IMR-90 (cell line): ENCODE data around the gene DMRT2. TPM values are rescaled to one million over a fixed set of nuclear protein-coding genes. Genes with fewer than 3 reads are reported as not detected.

Experiments
- ATAC-seq: fragments of 200-7000 bp; cut with Tn5 transposase; 2 replicates; pipeline ENCODE4 v1.9.1; 2020; ENCODE audit warnings: low read depth, mild to moderate bottlenecking, moderate library complexity
- BruUV-seq: library from RNA; stranded (reverse); fragments of 400-500 nt; replicated peaks from 2 replicates; lab custom pipeline; 2021; lab: Mats Ljungman, UMichigan
- CTCF ChIA-PET: fragments of 300-600 bp; formaldehyde crosslinking; extraction: SDS; loops from one replicate; lab custom pipeline; 2021; ENCODE audit warnings: antibody characterized with exemption; lab: Yijun Ruan, JAX
- POLR2A ChIA-PET: fragments of 300-600 bp; sonication (Branson Sonifier 250); formaldehyde crosslinking; loops from one replicate; lab custom pipeline; 2022; ENCODE audit warnings: antibody characterized with exemption; ENCODE audit not compliant: unreplicated experiment; lab: Charles Lee
- DNase-seq: peaks from one replicate; pipeline ENCODE4 v3.0.0; 2013
- H2AFZ ChIP-seq: replicated peaks from 2 replicates; pipeline ENCODE3; 2013; ENCODE audit warnings: low read length, mild to moderate bottlenecking; ENCODE audit not compliant: poor library complexity
- H2AK5ac ChIP-seq: 2 replicates; pipeline ENCODE4 v1.6.1; 2013; ENCODE audit warnings: low read depth, low read length, inconsistent platforms
- H2AK9ac ChIP-seq: replicated peaks from 2 replicates; pipeline ENCODE3; 2013; ENCODE audit warnings: mild to moderate bottlenecking, low read depth, low read length, moderate library complexity; ENCODE audit not compliant: poor library complexity
- H2BK120ac ChIP-seq: 2 replicates; pipeline ENCODE4 v1.6.1; 2013; ENCODE audit warnings: low read depth, low read length, inconsistent platforms
- H2BK15ac ChIP-seq: 3 replicates; pipeline ENCODE4 v1.6.1; 2013; ENCODE audit warnings: low read depth, low read length, inconsistent platforms
- H2BK20ac ChIP-seq: 2 replicates; pipeline ENCODE4 v1.6.1; 2013; ENCODE audit warnings: low read depth, mild to moderate bottlenecking, inconsistent platforms, low read length, moderate library complexity
- H2BK5ac ChIP-seq: 2 replicates; pipeline ENCODE4 v1.6.1; 2013; ENCODE audit warnings: mild to moderate bottlenecking, low read depth, low read length, inconsistent platforms; ENCODE audit not compliant: poor library complexity, severe bottlenecking
- H3K14ac ChIP-seq: replicated peaks from 2 replicates; pipeline ENCODE4 v1.6.1; 2013; ENCODE audit warnings: low read depth, low read length, inconsistent platforms
- H3K18ac ChIP-seq: 2 replicates; pipeline ENCODE4 v1.6.1; 2013; ENCODE audit warnings: low read depth, low read length, control low read depth
- H3K23ac ChIP-seq: 2 replicates; pipeline ENCODE4 v1.6.1; 2013; ENCODE audit warnings: low read depth, low read length, inconsistent platforms
- H3K27ac ChIP-seq: 2 replicates; pipeline ENCODE4 v1.5.1; 2013; ENCODE audit warnings: mild to moderate bottlenecking, control low read depth, low read length; ENCODE audit not compliant: insufficient read depth
- H3K27me3 ChIP-seq: 2 replicates; pipeline ENCODE4 v1.6.1; 2013; ENCODE audit warnings: low read length; ENCODE audit not compliant: control insufficient read depth, insufficient read depth
- H3K36me3 ChIP-seq: 2 replicates; pipeline ENCODE4 v1.6.1; 2013; ENCODE audit warnings: low read length, mixed read lengths; ENCODE audit not compliant: control insufficient read depth, insufficient read depth
- H3K4ac ChIP-seq: 2 replicates; pipeline ENCODE4 v1.6.1; 2013; ENCODE audit warnings: low read depth, low read length, inconsistent platforms
- H3K4me1 ChIP-seq: 2 replicates; pipeline ENCODE4 v1.6.1; 2013; ENCODE audit warnings: low read length, mixed read lengths; ENCODE audit not compliant: control insufficient read depth, insufficient read depth
- H3K4me2 ChIP-seq: 2 replicates; pipeline ENCODE4 v1.6.1; 2013; ENCODE audit warnings: low read depth, mild to moderate bottlenecking, control low read depth, low read length, moderate library complexity
- H3K4me3 ChIP-seq: 2 replicates; pipeline ENCODE4 v1.5.1; 2013; ENCODE audit warnings: low read depth, mild to moderate bottlenecking, control low read depth, low read length, moderate library complexity; ENCODE audit not compliant: insufficient read depth
- H3K56ac ChIP-seq: 2 replicates; pipeline ENCODE4 v1.6.1; 2013; ENCODE audit warnings: low read length, inconsistent platforms; ENCODE audit not compliant: insufficient read depth; ENCODE audit errors: extremely low read depth
- H3K79me1 ChIP-seq, 2 experiments: 2 replicates each; pipeline ENCODE4 v1.6.1; 2013; ENCODE audit warnings: low read length in 2 of 2, inconsistent platforms in 1 of 2, low read depth in 1 of 2
- H3K9ac ChIP-seq: 2 replicates; pipeline ENCODE4 v1.6.1; 2013; ENCODE audit warnings: low read depth, low read length, control low read depth
- H3K9me1 ChIP-seq: 2 replicates; pipeline ENCODE4 v1.6.1; 2013; ENCODE audit warnings: low read length, inconsistent platforms; ENCODE audit not compliant: insufficient read depth
- H3K9me3 ChIP-seq: 2 replicates; pipeline ENCODE4 v1.6.1; 2013; ENCODE audit warnings: low read length; ENCODE audit not compliant: control insufficient read depth, insufficient read depth
- H4K20me1 ChIP-seq: 2 replicates; pipeline ENCODE4 v1.6.1; 2013; ENCODE audit warnings: low read length, inconsistent platforms; ENCODE audit not compliant: insufficient read depth
- H4K5ac ChIP-seq: 2 replicates; pipeline ENCODE4 v1.6.1; 2013; ENCODE audit warnings: mild to moderate bottlenecking, low read depth, low read length, control low read depth
- H4K8ac ChIP-seq, 2 experiments: 2 replicates each; pipeline ENCODE4 v1.6.1; 2013; ENCODE audit warnings: low read depth in 2 of 2, low read length in 2 of 2, control low read depth in 1 of 2, inconsistent platforms in 1 of 2
- H4K91ac ChIP-seq: 2 replicates; pipeline ENCODE4 v1.6.1; 2013; ENCODE audit warnings: low read depth, low read length, inconsistent platforms; ENCODE audit not compliant: insufficient read depth
- BHLHE40 ChIP-seq: fragments of 150-350 bp; IDR thresholded peaks from 2 replicates; pipeline ENCODE4 v1.6.1; 2016; ENCODE audit warnings: mild to moderate bottlenecking, low read depth, low read length
- CEBPB ChIP-seq: IDR thresholded peaks from 2 replicates; pipeline ENCODE4 v1.6.1; 2012; ENCODE audit warnings: low read depth, low read length, improper control_type of control experiment
- CHD1 ChIP-seq: IDR thresholded peaks from 2 replicates; pipeline ENCODE4 v1.6.1; 2012; ENCODE audit warnings: low read depth, low read length, improper control_type of control experiment
- ELK1 ChIP-seq: fragments of 150-350 bp; IDR thresholded peaks from 2 replicates; pipeline ENCODE4 v1.6.1; 2016; ENCODE audit warnings: low read depth, mild to moderate bottlenecking, low read length, moderate library complexity, borderline replicate concordance
- FOS ChIP-seq: fragments of 150-350 bp; IDR thresholded peaks from 2 replicates; pipeline ENCODE4 v1.6.1; 2016; ENCODE audit warnings: low read depth, low read length
- MAFK ChIP-seq: IDR thresholded peaks from 2 replicates; pipeline ENCODE4 v1.6.1; 2012; ENCODE audit warnings: low read depth, low read length, improper control_type of control experiment
- MAZ ChIP-seq: IDR thresholded peaks from 2 replicates; pipeline ENCODE4 v1.6.1; 2012; ENCODE audit warnings: low read depth, mild to moderate bottlenecking, low read length, improper control_type of control experiment, moderate library complexity, borderline replicate concordance
- MXI1 ChIP-seq: IDR thresholded peaks from 2 replicates; pipeline ENCODE4 v1.6.1; 2012; ENCODE audit warnings: low read depth, mild to moderate bottlenecking, low read length, moderate library complexity, borderline replicate concordance
- NFE2L2 ChIP-seq: fragments of 150-350 bp; IDR thresholded peaks from 2 replicates; pipeline ENCODE4 v1.6.1; 2016; ENCODE audit warnings: low read depth, mild to moderate bottlenecking, low read length
- POLR2A ChIP-seq: IDR thresholded peaks from 2 replicates; pipeline ENCODE4 v1.6.1; 2012; ENCODE audit warnings: mild to moderate bottlenecking, low read depth, low read length
- RAD21 ChIP-seq: IDR thresholded peaks from 2 replicates; pipeline ENCODE4 v1.6.1; 2012; ENCODE audit warnings: low read length, improper control_type of control experiment
- RCOR1 ChIP-seq: IDR thresholded peaks from 2 replicates; pipeline ENCODE4 v1.6.1; 2012; ENCODE audit warnings: mild to moderate bottlenecking, low read length, improper control_type of control experiment; ENCODE audit not compliant: insufficient replicate concordance
- RFX5 ChIP-seq: IDR thresholded peaks from 2 replicates; pipeline ENCODE4 v1.8.0; 2012; ENCODE audit warnings: low read depth, mild to moderate bottlenecking, low read length, moderate library complexity
- SMC3 ChIP-seq: fragments of 150-350 bp; IDR thresholded peaks from 2 replicates; pipeline ENCODE4 v1.6.1; 2016; ENCODE audit warnings: low read depth, mild to moderate bottlenecking, antibody characterized with exemption, low read length, moderate library complexity
- WGBS, 2 experiments: methylation state at CpG; one replicate each; pipeline versions ENCODE4 v1.1.5 to v1.1.7; 2013; ENCODE audit warnings: missing lambda C conversion rate in 2 of 2; ENCODE audit not compliant: insufficient read length in 1 of 2; ENCODE audit errors: extremely low coverage in 2 of 2; 5-methylcytosine and 5-hydroxymethylcytosine counted together
- dilution Hi-C: fragments of 300-500 bp; cut with HindIII; formaldehyde crosslinking; loops from one replicate; pipeline ENCODE4 v1.14.3; 2018; ENCODE audit warnings: low sequenced_read_pairs; ENCODE audit not compliant: unreplicated experiment
- in situ Hi-C: fragments of 300-500 bp; cut with MboI; formaldehyde crosslinking; loops from 3 replicates; pipeline ENCODE4 v1.14.3; 2019; ENCODE audit warnings: low sequenced_read_pairs, inconsistent platforms, mixed read lengths
- intact Hi-C: fragments of 100-400 bp; cut with micrococcal nuclease; formaldehyde crosslinking; loops from 2 replicates; pipeline ENCODE4 v1.10.0; 2022
- polyA plus RNA-seq, 3 experiments: library from polyadenylated mRNA; depleted of rRNA; stranded (reverse); fragments of >200 nt; gene quantifications; 2 replicates each; pipeline ENCODE4 v1.2.3, GENCODE V29; 2012; ENCODE audit warnings: low replicate concordance in 1 of 3
- total RNA-seq: library from RNA; depleted of rRNA; stranded (reverse); fragments of >200 nt; gene quantifications from 2 replicates; pipeline ENCODE4 v1.2.3, GENCODE V29; 2012
- TF ChIP-seq, protein P1 (sequence below): fragments of 150-350 bp; IDR thresholded peaks from 2 replicates; pipeline ENCODE4 v1.6.1; 2017; ENCODE audit warnings: mild to moderate bottlenecking, antibody characterized with exemption, low read length, low read depth
- TF ChIP-seq, protein P2 (sequence below): conservative IDR thresholded peaks from 2 replicates; pipeline ENCODE4 v1.5.1; 2012; ENCODE audit warnings: mild to moderate bottlenecking, low read depth, low read length, improper control_type of control experiment

DMRT2 gene
- total and polyA plus RNA-seq, 2 of the 4 experiments (the other 2 are of a cell fraction), result not detected

- no peak overlapping the region for H3K23ac ChIP-seq
- H2BK20ac ChIP-seq, result no peak overlapping the region
- H2AFZ ChIP-seq, result no peak overlapping the region
- H3K36me3 ChIP-seq, result no peaks in the 10 kb centered on the region
- no peak overlapping the region for H2AK5ac ChIP-seq
- no peak overlapping the region for H4K5ac ChIP-seq
- in situ Hi-C loops, result no loop called here
- no peak overlapping the region for H2BK5ac ChIP-seq
- H2AK9ac ChIP-seq, result no peak overlapping the region
- CTCF ChIA-PET, result interaction anchor here (0.6 kb wide), 1 partner anchor 46 kb away, joined by 3 read pairs; no protein-coding TSS in a partner anchor
- H3K4ac ChIP-seq, result no peak overlapping the region
- H3K79me1 ChIP-seq, result no peaks in the 10 kb centered on the region
- H3K27me3 ChIP-seq, result no peaks in the 10 kb centered on the region
- no peak overlapping the region for H2BK120ac ChIP-seq
- H3K9me3 ChIP-seq, result no peaks in the 10 kb centered on the region; the same call in 1 of the 2 replicates
- no peak for DNase-seq
- intact Hi-C loops, result no loop called here
- no peak overlapping the region for H3K18ac ChIP-seq
- H3K4me3 ChIP-seq, result no peak overlapping the region
- no peak overlapping the region for H3K56ac ChIP-seq
- no peak overlapping the region for H2BK15ac ChIP-seq
- no peak overlapping the region for H4K91ac ChIP-seq
- H3K9me1 ChIP-seq, result no peaks in the 10 kb centered on the region
- TF ChIP-seq RAD21 (no peak), POLR2A (no peak), RCOR1 (no peak), CEBPB (no peak), MAZ (no peak), SMC3 (no peak), BHLHE40 (no peak), CHD1 (no peak), NFE2L2 (no peak), MXI1 (no peak), ELK1 (no peak), RFX5 (no peak), FOS (no peak), MAFK (no peak)
- TF ChIP-seq, protein P1, sequence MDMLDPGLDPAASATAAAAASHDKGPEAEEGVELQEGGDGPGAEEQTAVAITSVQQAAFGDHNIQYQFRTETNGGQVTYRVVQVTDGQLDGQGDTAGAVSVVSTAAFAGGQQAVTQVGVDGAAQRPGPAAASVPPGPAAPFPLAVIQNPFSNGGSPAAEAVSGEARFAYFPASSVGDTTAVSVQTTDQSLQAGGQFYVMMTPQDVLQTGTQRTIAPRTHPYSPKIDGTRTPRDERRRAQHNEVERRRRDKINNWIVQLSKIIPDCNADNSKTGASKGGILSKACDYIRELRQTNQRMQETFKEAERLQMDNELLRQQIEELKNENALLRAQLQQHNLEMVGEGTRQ, result no peak
- TF ChIP-seq, protein P2, sequence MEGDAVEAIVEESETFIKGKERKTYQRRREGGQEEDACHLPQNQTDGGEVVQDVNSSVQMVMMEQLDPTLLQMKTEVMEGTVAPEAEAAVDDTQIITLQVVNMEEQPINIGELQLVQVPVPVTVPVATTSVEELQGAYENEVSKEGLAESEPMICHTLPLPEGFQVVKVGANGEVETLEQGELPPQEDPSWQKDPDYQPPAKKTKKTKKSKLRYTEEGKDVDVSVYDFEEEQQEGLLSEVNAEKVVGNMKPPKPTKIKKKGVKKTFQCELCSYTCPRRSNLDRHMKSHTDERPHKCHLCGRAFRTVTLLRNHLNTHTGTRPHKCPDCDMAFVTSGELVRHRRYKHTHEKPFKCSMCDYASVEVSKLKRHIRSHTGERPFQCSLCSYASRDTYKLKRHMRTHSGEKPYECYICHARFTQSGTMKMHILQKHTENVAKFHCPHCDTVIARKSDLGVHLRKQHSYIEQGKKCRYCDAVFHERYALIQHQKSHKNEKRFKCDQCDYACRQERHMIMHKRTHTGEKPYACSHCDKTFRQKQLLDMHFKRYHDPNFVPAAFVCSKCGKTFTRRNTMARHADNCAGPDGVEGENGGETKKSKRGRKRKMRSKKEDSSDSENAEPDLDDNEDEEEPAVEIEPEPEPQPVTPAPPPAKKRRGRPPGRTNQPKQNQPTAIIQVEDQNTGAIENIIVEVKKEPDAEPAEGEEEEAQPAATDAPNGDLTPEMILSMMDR, result no peak
- H3K4me2 ChIP-seq, result no peak overlapping the region
- 33% methylated on average over 1 of the region's 2 CpGs; no CpG with 5 or more reads in 1 of the 2 experiments for WGBS, 2 experiments
- no peaks in the 10 kb centered on the region for H4K20me1 ChIP-seq
- H3K9ac ChIP-seq, result no peak overlapping the region
- H3K4me1 ChIP-seq, result no peaks in the 10 kb centered on the region
- no peak overlapping the region for H3K14ac ChIP-seq
- H4K8ac ChIP-seq, result no peak overlapping the region
- ATAC-seq, result no peak
- dilution Hi-C loops, result no loop called here
- H3K27ac ChIP-seq, result no peak overlapping the region
- no TSS peak for BruUV-seq
- POLR2A ChIA-PET, result no interaction called here
These were observed 50.0 kb downstream of the DMRT2 start for GRCh38 chr9:1100201-1100600.
